A673 (cell line): ENCODE data around the gene EIF4E3. TPM values are rescaled to one million over a fixed set of nuclear protein-coding genes. Genes with fewer than 3 reads are reported as not detected.

ENCODE experiments used
- BruUV-seq: library from RNA; stranded (reverse); fragments of 400-500 nt; replicated peaks from 2 replicates; lab custom pipeline; 2021; lab: Mats Ljungman, UMichigan
- CTCF ChIA-PET: fragments of 300-600 bp; sonication (Branson Sonifier 250); formaldehyde crosslinking; loops from one replicate; lab custom pipeline; 2022; ENCODE audit warnings: antibody characterized with exemption; lab: Charles Lee
- POLR2A ChIA-PET: fragments of 300-600 bp; sonication (Branson Sonifier 250); formaldehyde crosslinking; loops from one replicate; lab custom pipeline; 2022; ENCODE audit warnings: antibody characterized with exemption; ENCODE audit not compliant: low non-redundant PET; lab: Charles Lee
- DNase-seq: peaks from one replicate; pipeline ENCODE4 v3.0.0-alpha.2; 2015; ENCODE audit warnings: low spot score
- H3K27ac ChIP-seq: fragments of 200-600 bp; sonication (generic); 2 replicates; pipeline ENCODE4 v1.5.1; 2016; ENCODE audit warnings: mixed run types, low read depth, mild to moderate bottlenecking, mixed read lengths, antibody characterized with exemption, low read length; ENCODE audit not compliant: poor library complexity, severe bottlenecking
- H3K27me3 ChIP-seq: fragments of 200-600 bp; sonication (generic); replicated peaks from 2 replicates; pipeline ENCODE4 v1.6.1; 2017; ENCODE audit warnings: mixed run types, low read depth, mild to moderate bottlenecking, mixed read lengths, antibody characterized with exemption, low read length; ENCODE audit not compliant: insufficient read depth, poor library complexity
- H3K36me3 ChIP-seq: fragments of 200-600 bp; sonication (generic); 2 replicates; pipeline ENCODE4 v1.6.1; 2016; ENCODE audit warnings: mixed run types, mild to moderate bottlenecking, mixed read lengths, antibody characterized with exemption, low read length; ENCODE audit not compliant: insufficient read depth, poor library complexity, severe bottlenecking
- H3K4me1 ChIP-seq: fragments of 200-600 bp; sonication (generic); 2 replicates; pipeline ENCODE4 v1.6.1; 2017; ENCODE audit warnings: mixed run types, mild to moderate bottlenecking, mixed read lengths, antibody characterized with exemption, low read length; ENCODE audit not compliant: insufficient read depth, poor library complexity, severe bottlenecking
- H3K4me3 ChIP-seq: fragments of 200-600 bp; sonication (generic); 2 replicates; pipeline ENCODE4 v1.5.1; 2016; ENCODE audit warnings: low read depth, mixed run types, mild to moderate bottlenecking, mixed read lengths, low read length; ENCODE audit not compliant: poor library complexity, severe bottlenecking
- H3K9me3 ChIP-seq: fragments of 200-600 bp; sonication (generic); 2 replicates; pipeline ENCODE4 v1.6.1; 2016; ENCODE audit warnings: mixed run types, low read depth, mild to moderate bottlenecking, mixed read lengths, antibody characterized with exemption, low read length; ENCODE audit not compliant: poor library complexity, severe bottlenecking
- CTCF ChIP-seq: fragments of 300-800, 200-600 bp; sonication (generic); conservative IDR thresholded peaks from 2 replicates; pipeline ENCODE4 v1.5.1; 2017; ENCODE audit warnings: low read depth, mild to moderate bottlenecking, antibody characterized with exemption, low read length, moderate library complexity, mixed read lengths
- EZH2 ChIP-seq: fragments of 200-600 bp; sonication (generic); IDR thresholded peaks from 2 replicates; pipeline ENCODE4 v1.6.1; 2017; ENCODE audit warnings: borderline replicate concordance, low read depth, mild to moderate bottlenecking, mixed read lengths, antibody characterized with exemption, low read length; ENCODE audit not compliant: poor library complexity, severe bottlenecking
- intact Hi-C: fragments of 100-400 bp; cut with micrococcal nuclease; formaldehyde crosslinking; loops from one replicate; pipeline ENCODE4 v1.10.0; 2022; ENCODE audit not compliant: unreplicated experiment
- total RNA-seq: library from RNA; stranded (reverse); gene quantifications from 2 replicates; pipeline ENCODE4 v1.2.3, GENCODE V29; 2021

The EIF4E3 gene
- total RNA-seq, 1 experiment from 2014 or later = 3.1 TPM

GRCh38 chr3:71662568-71662967 lies 62.6 kb downstream of the EIF4E3 start:
- ChIA-PET CTCF (no interaction called here), POLR2A (no interaction called here)
- Histone ChIP-seq H3K27me3 (no peaks in the 10 kb centered on the region), H3K4me3 (no peak overlapping the region), H3K27ac (no peak overlapping the region), H3K4me1 (no peaks in the 10 kb centered on the region), H3K9me3 (no peaks in the 10 kb centered on the region), H3K36me3 (no peaks in the 10 kb centered on the region)
- intact Hi-C loops = no loop called here
- TF ChIP-seq CTCF (no peak), EZH2 (no peak)
- DNase-seq = no peak
- BruUV-seq = no TSS peak

DNA sequence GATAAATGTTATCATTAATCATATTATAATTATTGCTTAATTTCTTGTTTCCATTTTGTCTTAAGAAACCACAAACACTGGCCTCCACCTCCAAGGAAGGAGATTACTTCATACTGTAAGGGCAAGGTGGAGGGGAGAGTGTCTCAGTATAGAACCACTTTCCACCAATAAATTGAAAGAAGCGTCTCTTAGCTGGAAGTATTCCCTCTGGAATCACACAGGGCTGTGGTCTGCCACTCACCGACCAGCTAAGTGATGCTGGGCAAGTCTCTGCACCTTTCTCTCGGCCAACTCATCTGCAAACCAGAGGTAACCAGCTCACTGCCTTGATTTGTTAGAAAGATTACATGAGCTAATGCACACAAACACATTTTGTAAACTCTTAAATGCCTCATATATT lies 63.1 kb downstream of the EIF4E3 start:
- CTCF ChIA-PET = no interaction called here
- no peaks in the 10 kb centered on the region for H3K36me3 ChIP-seq
- no peak for DNase-seq
- H3K9me3 ChIP-seq = no peaks in the 10 kb centered on the region
- H3K4me3 ChIP-seq = no peak overlapping the region
- no peaks in the 10 kb centered on the region for H3K27me3 ChIP-seq
- TF ChIP-seq EZH2 (no peak), CTCF (no peak)
- H3K27ac ChIP-seq = no peak overlapping the region
- POLR2A ChIA-PET = no interaction called here
- no peaks in the 10 kb centered on the region for H3K4me1 ChIP-seq
- no TSS peak for BruUV-seq
- intact Hi-C loops = no loop called here

- no peak for TF ChIP-seq CTCF
- TF ChIP-seq EZH2 = no peak
- intact Hi-C loops = loop anchor here (10.0 kb wide), 1 partner anchor 1115 kb away; no protein-coding TSS in a partner anchor
- DNase-seq = no peak
- no peaks in the 10 kb centered on the region for H3K4me1 ChIP-seq
- H3K36me3 ChIP-seq = no peaks in the 10 kb centered on the region
- no peaks in the 10 kb centered on the region for H3K27me3 ChIP-seq
- ChIA-PET CTCF (no interaction called here), POLR2A (no interaction called here)
- no peak overlapping the region for H3K4me3 ChIP-seq
- no peaks in the 10 kb centered on the region for H3K9me3 ChIP-seq
- H3K27ac ChIP-seq = no peak overlapping the region
- BruUV-seq = no TSS peak
These were observed 65.2 kb downstream of the EIF4E3 start for GRCh38 chr3:71659864-71660591.
